OCI-LY7 (cell line): ENCODE measurements around the gene SLC19A1.

Experiments used
- EZH2phosphoT487 ChIP-seq: fragments of 200-600 bp; sonication (generic); IDR thresholded peaks from 2 replicates; pipeline ENCODE4 v1.6.1; 2018; ENCODE audit warnings: low read depth, borderline replicate concordance, mild to moderate bottlenecking, mixed run types, antibody characterized with exemption, low read length, moderate library complexity, mixed read lengths
- TF ChIP-seq, protein P1 (sequence below): fragments of 200-600 bp; sonication (generic); conservative IDR thresholded peaks from 2 replicates; pipeline ENCODE4 v1.5.1; 2014; ENCODE audit warnings: mild to moderate bottlenecking, antibody characterized with exemption, low read length, moderate library complexity, mixed read lengths

DNA sequence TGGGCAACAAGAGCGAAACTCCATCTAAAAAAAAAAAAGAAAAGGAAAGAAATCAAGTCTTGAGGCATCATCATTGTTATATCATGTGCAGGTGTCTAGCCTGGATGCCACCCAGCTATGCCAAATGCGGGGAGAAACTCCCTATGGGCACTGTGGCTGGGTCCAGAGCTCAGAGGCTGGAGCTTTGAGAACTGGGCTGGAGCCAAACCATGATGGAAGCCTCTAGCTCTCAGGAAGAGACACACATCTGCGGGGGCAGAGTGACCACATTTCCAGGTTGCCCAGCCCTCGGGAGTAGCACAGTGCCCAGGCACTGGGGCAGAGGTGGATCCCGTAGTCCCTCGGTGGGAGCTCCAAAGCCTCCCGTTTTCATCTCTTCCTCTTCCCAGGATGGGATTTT, 78.4 kb downstream of the SLC19A1 start:
- TF ChIP-seq, protein P1, sequence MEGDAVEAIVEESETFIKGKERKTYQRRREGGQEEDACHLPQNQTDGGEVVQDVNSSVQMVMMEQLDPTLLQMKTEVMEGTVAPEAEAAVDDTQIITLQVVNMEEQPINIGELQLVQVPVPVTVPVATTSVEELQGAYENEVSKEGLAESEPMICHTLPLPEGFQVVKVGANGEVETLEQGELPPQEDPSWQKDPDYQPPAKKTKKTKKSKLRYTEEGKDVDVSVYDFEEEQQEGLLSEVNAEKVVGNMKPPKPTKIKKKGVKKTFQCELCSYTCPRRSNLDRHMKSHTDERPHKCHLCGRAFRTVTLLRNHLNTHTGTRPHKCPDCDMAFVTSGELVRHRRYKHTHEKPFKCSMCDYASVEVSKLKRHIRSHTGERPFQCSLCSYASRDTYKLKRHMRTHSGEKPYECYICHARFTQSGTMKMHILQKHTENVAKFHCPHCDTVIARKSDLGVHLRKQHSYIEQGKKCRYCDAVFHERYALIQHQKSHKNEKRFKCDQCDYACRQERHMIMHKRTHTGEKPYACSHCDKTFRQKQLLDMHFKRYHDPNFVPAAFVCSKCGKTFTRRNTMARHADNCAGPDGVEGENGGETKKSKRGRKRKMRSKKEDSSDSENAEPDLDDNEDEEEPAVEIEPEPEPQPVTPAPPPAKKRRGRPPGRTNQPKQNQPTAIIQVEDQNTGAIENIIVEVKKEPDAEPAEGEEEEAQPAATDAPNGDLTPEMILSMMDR = no peak
- no peak for TF ChIP-seq EZH2phosphoT487
